Liver (tissue), 9 donors: ENCODE measurements around the gene DYNLT1. TPM values are rescaled to one million over a fixed set of nuclear protein-coding genes. Genes with fewer than 3 reads are reported as not detected.

Experiments used
- DNase-seq: peaks from one replicate; pipeline ENCODE4 v3.0.0-alpha.2; 2017; ENCODE audit warnings: low spot score
- H3K27ac ChIP-seq, 2 donors: one replicate each; pipeline ENCODE4 v1.7.0; 2013; ENCODE audit warnings: inconsistent platforms in 2 of 2, low read length in 2 of 2, control low read depth in 1 of 2, low read depth in 1 of 2, mild to moderate bottlenecking in 1 of 2
- H3K27me3 ChIP-seq, 4 donors: one replicate each; pipeline versions ENCODE4 v1.6.1 to v1.7.0; 2013; ENCODE audit warnings: low read length in 3 of 4, inconsistent platforms in 1 of 4, mild to moderate bottlenecking in 1 of 4, moderate library complexity in 1 of 4; ENCODE audit not compliant: control insufficient read depth in 4 of 4, insufficient read depth in 4 of 4
- H3K36me3 ChIP-seq, 4 donors: one replicate each; pipeline versions ENCODE4 v1.6.1 to v1.7.0; 2013; ENCODE audit warnings: low read length in 3 of 4, mild to moderate bottlenecking in 3 of 4, low read depth in 1 of 4, moderate library complexity in 1 of 4; ENCODE audit not compliant: control insufficient read depth in 4 of 4, insufficient read depth in 3 of 4
- H3K4me1 ChIP-seq, 4 donors: one replicate each; pipeline versions ENCODE4 v1.6.1 to v1.7.0; 2013; ENCODE audit warnings: low read length in 3 of 4, mild to moderate bottlenecking in 3 of 4, moderate library complexity in 1 of 4; ENCODE audit not compliant: control insufficient read depth in 4 of 4, insufficient read depth in 4 of 4
- H3K4me3 ChIP-seq, 3 donors: one replicate each; pipeline versions ENCODE4 v1.6.1 to v1.7.0; 2013; ENCODE audit warnings: low read length in 3 of 3, control low read depth in 1 of 3, low read depth in 1 of 3, mild to moderate bottlenecking in 1 of 3
- H3K9ac ChIP-seq, 2 donors: one replicate each; pipeline ENCODE4 v1.7.0; 2013; ENCODE audit warnings: low read length in 2 of 2, mild to moderate bottlenecking in 2 of 2, moderate library complexity in 2 of 2, control low read depth in 1 of 2, low read depth in 1 of 2
- H3K9me3 ChIP-seq, 4 donors: one replicate each; pipeline versions ENCODE4 v1.6.1 to v1.7.0; 2013; ENCODE audit warnings: low read length in 3 of 4; ENCODE audit not compliant: control insufficient read depth in 4 of 4
- ATF3 ChIP-seq: IDR thresholded peaks from 2 replicates; pipeline ENCODE4 v1.6.1; 2016; ENCODE audit warnings: antibody characterized with exemption
- EGR1 ChIP-seq, 2 donors: IDR thresholded peaks; 2 replicates each; pipeline ENCODE4 v1.6.1; 2016 to 2018; ENCODE audit warnings: antibody characterized with exemption in 2 of 2, low read depth in 2 of 2
- FOXA1 ChIP-seq: IDR thresholded peaks from 2 replicates; pipeline ENCODE4 v1.6.1; 2016; ENCODE audit warnings: antibody characterized with exemption
- HNF4A ChIP-seq, 2 donors: conservative IDR thresholded peaks; 2 replicates each; pipeline ENCODE4 v1.6.1; 2016; ENCODE audit warnings: antibody characterized with exemption in 2 of 2, mild to moderate bottlenecking in 2 of 2
- JUND ChIP-seq, 2 donors: IDR thresholded peaks; 2 replicates each; pipeline ENCODE4 v1.6.1; 2016; ENCODE audit warnings: antibody characterized with exemption in 2 of 2
- RAD21 ChIP-seq, 2 donors: IDR thresholded peaks; 2 replicates each; pipeline ENCODE4 v1.6.1; 2016; ENCODE audit warnings: antibody characterized with exemption in 2 of 2, mild to moderate bottlenecking in 2 of 2
- REST ChIP-seq: IDR thresholded peaks from 2 replicates; pipeline ENCODE4 v1.6.1; 2016; ENCODE audit warnings: antibody characterized with exemption, mild to moderate bottlenecking
- RXRA ChIP-seq, 2 donors: IDR thresholded peaks; 2 replicates each; pipeline ENCODE4 v1.6.1; 2017 to 2018; ENCODE audit warnings: antibody characterized with exemption in 2 of 2, mild to moderate bottlenecking in 1 of 2
- TAF1 ChIP-seq: conservative IDR thresholded peaks from 2 replicates; pipeline ENCODE4 v1.6.1; 2016; ENCODE audit warnings: antibody characterized with exemption, mild to moderate bottlenecking
- YY1 ChIP-seq: IDR thresholded peaks from 2 replicates; pipeline ENCODE4 v1.6.1; 2016; ENCODE audit warnings: antibody characterized with exemption, mild to moderate bottlenecking
- ZBTB33 ChIP-seq: IDR thresholded peaks from 2 replicates; pipeline ENCODE4 v1.6.1; 2016; ENCODE audit warnings: antibody characterized with exemption
- WGBS: extraction: QIAGEN DNeasy Blood & Tissue Kit; methylation state at CpG from one replicate; pipeline ENCODE4 v1.1.7; 2013; 5-methylcytosine and 5-hydroxymethylcytosine counted together
- polyA plus RNA-seq, 2 donors: library from polyadenylated mRNA; stranded (reverse) in 1 of 2; unstranded in 1 of 2; fragments of 200-250 nt in 1 of 2; fragments of >200 nt in 1 of 2; fragmentation: Nextera tagmentation in 1 of 2; extraction: Ambion mirVana in 1 of 2; gene quantifications; one replicate each; pipeline versions ENCODE4 v1.2.1 to v1.2.3, GENCODE V29; 2013 to 2015
- total RNA-seq, 2 donors: library from RNA; depleted of rRNA; stranded (reverse); fragments of >200 nt; gene quantifications; one replicate each; pipeline ENCODE4 v1.2.3, GENCODE V29; 2014
- TF ChIP-seq, protein P1 (sequence below): IDR thresholded peaks from 2 replicates; pipeline ENCODE4 v1.6.1; 2016; ENCODE audit warnings: antibody characterized with exemption
- donor health status: healthy.
- donor health status: healthy.
- donor health status: healthy.
- donor health status: healthy.
- donor health status: healthy.

Gene DYNLT1
- total and polyA plus RNA-seq, 4 donors = 17.7 to 86.9 (median 38.3) TPM

- H3K9me3 ChIP-seq = no peaks in the 10 kb centered on the region
- 97% methylated on average over 4 of the region's 4 CpGs for WGBS
- DNase-seq = no peak
- H3K36me3 ChIP-seq = peaks cover 2 to 21% (median 4%) of the 10 kb centered on the region in 4 donors
- no peak overlapping the region for H3K9ac ChIP-seq
- no peaks in the 10 kb centered on the region for H3K4me1 ChIP-seq
- no peak overlapping the region for H3K4me3 ChIP-seq
- H3K27me3 ChIP-seq = no peaks in the 10 kb centered on the region
- TF ChIP-seq ZBTB33 (no peak), HNF4A (conservative IDR thresholded peaks at IDR 0.05) (no peak), EGR1 (IDR thresholded peaks at IDR 0.05; ENCODE audit: low read depth in 2 of 2) (no peak), ATF3 (no peak), FOXA1 (no peak), JUND (IDR thresholded peaks at IDR 0.05) (no peak), RAD21 (IDR thresholded peaks at IDR 0.05) (no peak)
- no peak overlapping the region for H3K27ac ChIP-seq
These were observed 47.0 kb downstream of the DYNLT1 start for GRCh38 chr6:158597565-158597964.

DNA sequence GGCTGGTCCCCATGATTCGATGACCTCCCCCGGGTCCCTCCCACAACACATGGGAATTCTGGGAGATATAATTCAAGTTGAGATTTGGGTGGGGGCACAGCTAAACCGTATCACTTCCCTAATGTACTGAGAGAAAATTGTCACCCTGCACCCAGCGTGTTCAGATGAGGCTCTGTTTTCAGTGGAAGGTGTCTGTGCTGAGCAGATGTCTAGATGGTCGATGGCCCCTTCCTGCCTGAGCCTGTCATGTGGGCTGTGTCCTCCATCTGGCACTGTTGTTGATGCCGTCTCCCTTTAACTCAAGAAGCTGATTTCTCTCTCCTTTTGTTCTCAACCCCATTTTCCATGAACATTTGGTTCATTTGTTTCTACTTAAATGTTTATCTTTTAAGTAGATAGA, 47.7 kb downstream of the DYNLT1 start:
- peaks cover 2 to 26% (median 9%) of the 10 kb centered on the region in 4 donors for H3K36me3 ChIP-seq
- H3K4me1 ChIP-seq = no peaks in the 10 kb centered on the region
- no peaks in the 10 kb centered on the region for H3K9me3 ChIP-seq
- H3K27ac ChIP-seq = no peak overlapping the region
- no peak for DNase-seq
- no peak overlapping the region for H3K9ac ChIP-seq
- WGBS = 90% methylated on average over 6 of the region's 6 CpGs
- H3K4me3 ChIP-seq = no peak overlapping the region
- TF ChIP-seq ZBTB33 (no peak), TAF1 (no peak), REST (no peak), ATF3 (no peak), RXRA (IDR thresholded peaks at IDR 0.05) (no peak), JUND (IDR thresholded peaks at IDR 0.05) (no peak), HNF4A (conservative IDR thresholded peaks at IDR 0.05) (no peak), RAD21 (IDR thresholded peaks at IDR 0.05) (no peak), FOXA1 (no peak), YY1 (no peak)
- TF ChIP-seq, protein P1, sequence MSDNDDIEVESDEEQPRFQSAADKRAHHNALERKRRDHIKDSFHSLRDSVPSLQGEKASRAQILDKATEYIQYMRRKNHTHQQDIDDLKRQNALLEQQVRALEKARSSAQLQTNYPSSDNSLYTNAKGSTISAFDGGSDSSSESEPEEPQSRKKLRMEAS = no peak
- H3K27me3 ChIP-seq = no peaks in the 10 kb centered on the region
